ENCODE results near the gene COLGALT1.
"Not testable (repeated sequence)": the region's sequence is repeated elsewhere in the genome, so short reads cannot be mapped to it uniquely, and the experiment has no call there.

The COLGALT1 gene

GRCh38 chr19:17562561-17562960 is 7.1 kb downstream of the COLGALT1 start:
- DNase-seq: no peak

- no peak for DNase-seq
Observed at GRCh38 chr19:17564781-17565180, 9.3 kb downstream of the COLGALT1 start.

- no peak for DNase-seq
Observed at GRCh38 chr19:17565611-17566010, 10.2 kb downstream of the COLGALT1 start.

GRCh38 chr19:17567940-17568339 is 12.5 kb downstream of the COLGALT1 start:
- DNase-seq: no peak

GRCh38 chr19:17570291-17570690 is 14.8 kb downstream of the COLGALT1 start:
- not testable (repeated sequence) for DNase-seq

GRCh38 chr19:17570791-17571190 is 15.3 kb downstream of the COLGALT1 start:
- no peak for DNase-seq

- no peak for DNase-seq
Observed at GRCh38 chr19:17572638-17573037, 17.2 kb downstream of the COLGALT1 start.

- no peak for DNase-seq
Observed at GRCh38 chr19:17575871-17576757, 20.7 kb downstream of the COLGALT1 start.

- DNase-seq: no peak
Observed at GRCh38 chr19:17576758-17577456, 21.5 kb downstream of the COLGALT1 start.

GRCh38 chr19:17577457-17578097 is 22.1 kb downstream of the COLGALT1 start:
- no peak for DNase-seq

- no peak for DNase-seq
Observed at GRCh38 chr19:17579661-17580244, 24.3 kb downstream of the COLGALT1 start.

GRCh38 chr19:17580470-17581144 is 25.2 kb downstream of the COLGALT1 start:
- no peak for DNase-seq

GRCh38 chr19:17581211-17581874 is 25.9 kb downstream of the COLGALT1 start:
- DNase-seq: no peak

- DNase-seq: no peak
Observed at GRCh38 chr19:17582613-17583012, 27.2 kb downstream of the COLGALT1 start.

GRCh38 chr19:17584132-17584531 is 28.7 kb downstream of the COLGALT1 start:
- DNase-seq: no peak

- DNase-seq: not testable (repeated sequence)
Observed at GRCh38 chr19:17585395-17585794, 29.9 kb downstream of the COLGALT1 start.

GRCh38 chr19:17590866-17591265 is 35.4 kb downstream of the COLGALT1 start:
- DNase-seq: no peak

- DNase-seq: not testable (repeated sequence)
Observed at GRCh38 chr19:17594296-17594695, 38.8 kb downstream of the COLGALT1 start.

GRCh38 chr19:17598063-17598462 is 42.6 kb downstream of the COLGALT1 start:
- DNase-seq: not testable (repeated sequence)

- no peak for DNase-seq
Observed at GRCh38 chr19:17598953-17599352, 43.5 kb downstream of the COLGALT1 start.

- no peak for DNase-seq
Observed at GRCh38 chr19:17599780-17600179, 44.3 kb downstream of the COLGALT1 start.

- DNase-seq: no peak
Observed at GRCh38 chr19:17601683-17602082, 46.2 kb downstream of the COLGALT1 start.

Measured in midbrain (tissue), 1 donor.